Astrocyte (in vitro differentiated cells and primary cell): Measurements from ENCODE around the gene ENOPH1. TPM values are rescaled to one million over a fixed set of nuclear protein-coding genes. Genes with fewer than 3 reads are reported as not detected.
"Not testable (repeated sequence)": the region's sequence is repeated elsewhere in the genome, so short reads cannot be mapped to it uniquely, and the experiment has no call there.

Experiments
- DNase-seq: peaks from one replicate; pipeline ENCODE4 v3.0.0-alpha.2; 2010; ENCODE audit warnings: low read depth
- FAIRE-seq: peaks from 2 replicates; lab custom pipeline; 2011; peaks lifted over from hg19 to GRCh38; lab: Jason Lieb, UNC
- H2AFZ ChIP-seq: 2 replicates; pipeline ENCODE4 v1.6.0; 2012; ENCODE audit warnings: low read depth, low read length, inconsistent platforms
- H3K27ac ChIP-seq: 2 replicates; pipeline ENCODE4 v1.5.1; 2011; ENCODE audit warnings: low read depth, low read length, inconsistent platforms
- H3K27me3 ChIP-seq: 2 replicates; pipeline ENCODE4 v1.6.0; 2011; ENCODE audit warnings: low read length, inconsistent platforms; ENCODE audit not compliant: insufficient read depth
- H3K36me3 ChIP-seq: 2 replicates; pipeline ENCODE4 v1.5.1; 2011; ENCODE audit warnings: low read length, inconsistent platforms; ENCODE audit not compliant: insufficient read depth
- H3K4me1 ChIP-seq: 2 replicates; pipeline ENCODE4 v1.5.1; 2011; ENCODE audit warnings: low read length, inconsistent platforms; ENCODE audit not compliant: insufficient read depth
- H3K4me2 ChIP-seq: 2 replicates; pipeline ENCODE4 v1.6.0; 2012; ENCODE audit warnings: low read length, inconsistent platforms
- H3K4me3 ChIP-seq: 2 replicates; pipeline ENCODE4 v1.5.1; 2011; ENCODE audit warnings: low read depth, mild to moderate bottlenecking, low read length, inconsistent platforms; ENCODE audit not compliant: insufficient read depth
- H3K79me2 ChIP-seq: 2 replicates; pipeline ENCODE4 v1.6.0; 2012; ENCODE audit warnings: mild to moderate bottlenecking, low read length, inconsistent platforms; ENCODE audit not compliant: insufficient read depth
- H3K9ac ChIP-seq: 2 replicates; pipeline ENCODE4 v1.6.0; 2012; ENCODE audit warnings: mild to moderate bottlenecking, low read length, inconsistent platforms
- H3K9me3 ChIP-seq: 2 replicates; pipeline ENCODE4 v1.5.1; 2012; ENCODE audit warnings: low read depth, mild to moderate bottlenecking, low read length, inconsistent platforms; ENCODE audit not compliant: insufficient read depth
- H4K20me1 ChIP-seq: 2 replicates; pipeline ENCODE4 v1.6.0; 2012; ENCODE audit warnings: low read length, inconsistent platforms; ENCODE audit not compliant: insufficient read depth
- H3K27ac Mint-ChIP-seq: one replicate; pipeline ENCODE4 v1.8.0; 2021; ENCODE audit warnings: mild to moderate bottlenecking, mixed read lengths; ENCODE audit not compliant: unreplicated experiment
- H3K27me3 Mint-ChIP-seq: one replicate; pipeline ENCODE4 v1.8.0; 2021; ENCODE audit warnings: low read depth, mixed read lengths; ENCODE audit not compliant: unreplicated experiment
- H3K36me3 Mint-ChIP-seq: one replicate; pipeline ENCODE4 v1.8.0; 2021; ENCODE audit warnings: low read depth, mixed read lengths; ENCODE audit not compliant: unreplicated experiment
- H3K4me1 Mint-ChIP-seq: one replicate; pipeline ENCODE4 v1.8.0; 2021; ENCODE audit warnings: low read depth, mixed read lengths; ENCODE audit not compliant: unreplicated experiment
- H3K4me3 Mint-ChIP-seq: one replicate; pipeline ENCODE4 v1.8.0; 2021; ENCODE audit warnings: mild to moderate bottlenecking, moderate library complexity, mixed read lengths; ENCODE audit not compliant: unreplicated experiment
- H3K9me3 Mint-ChIP-seq: one replicate; pipeline ENCODE4 v1.8.0; 2021; ENCODE audit warnings: mild to moderate bottlenecking, mixed read lengths; ENCODE audit not compliant: unreplicated experiment
- EZH2 ChIP-seq: IDR thresholded peaks from 2 replicates; pipeline ENCODE4 v1.6.1; 2012; ENCODE audit warnings: mild to moderate bottlenecking, low read length, inconsistent platforms; ENCODE audit not compliant: insufficient read depth
- total RNA-seq: library from RNA; stranded (reverse); gene quantifications from 2 replicates; pipeline ENCODE4 v1.2.1, GENCODE V29; 2021
- TF ChIP-seq, protein P1 (sequence below): IDR thresholded peaks from 2 replicates; pipeline ENCODE4 v1.5.1; 2011; ENCODE audit warnings: low read depth, mild to moderate bottlenecking, inconsistent platforms, low read length, moderate library complexity; ENCODE audit not compliant: insufficient read depth

The ENOPH1 gene
- total RNA-seq, 1 donor from 2014 or later = 32.6 TPM

DNA sequence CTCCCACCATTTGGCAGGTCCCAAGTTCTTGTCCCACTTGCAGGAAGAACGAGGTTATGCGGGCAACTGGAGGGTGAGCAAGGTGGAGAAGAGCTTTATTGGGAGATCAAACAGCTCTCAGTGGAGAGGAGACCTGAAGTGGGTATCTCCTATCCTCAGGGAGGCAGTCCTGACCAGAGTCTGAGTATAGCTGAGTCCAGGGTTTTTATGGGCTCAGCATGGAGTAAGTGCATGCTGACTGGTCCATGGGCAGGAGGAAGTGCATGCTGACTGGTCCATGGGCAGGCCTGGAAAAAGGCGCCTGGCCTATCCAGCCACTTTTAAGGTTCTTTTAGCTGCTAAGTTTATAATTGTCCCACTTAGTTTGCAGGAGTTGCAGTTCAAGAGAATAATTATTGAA is 49.2 kb upstream of the ENOPH1 start:
- H3K27me3 ChIP-seq = no peaks in the 10 kb centered on the region
- H4K20me1 ChIP-seq = peaks cover 13% of the 10 kb centered on the region
- no peaks in the 10 kb centered on the region for H3K9me3 ChIP-seq
- no peak overlapping the region for H3K4me2 ChIP-seq
- FAIRE-seq (no peak), DNase-seq (no peak)
- Mint-ChIP-seq H3K4me3 (no peak overlapping the region), H3K4me1 (peaks cover 2% of the 10 kb centered on the region), H3K36me3 (peaks cover 2% of the 10 kb centered on the region), H3K27me3 (no peaks in the 10 kb centered on the region), H3K9me3 (peaks cover 9% of the 10 kb centered on the region), H3K27ac (no peak overlapping the region)
- H3K27ac ChIP-seq = no peak overlapping the region
- H2AFZ ChIP-seq = no peak overlapping the region
- no peak overlapping the region for H3K9ac ChIP-seq
- TF ChIP-seq EZH2 = no peak
- TF ChIP-seq, protein P1, sequence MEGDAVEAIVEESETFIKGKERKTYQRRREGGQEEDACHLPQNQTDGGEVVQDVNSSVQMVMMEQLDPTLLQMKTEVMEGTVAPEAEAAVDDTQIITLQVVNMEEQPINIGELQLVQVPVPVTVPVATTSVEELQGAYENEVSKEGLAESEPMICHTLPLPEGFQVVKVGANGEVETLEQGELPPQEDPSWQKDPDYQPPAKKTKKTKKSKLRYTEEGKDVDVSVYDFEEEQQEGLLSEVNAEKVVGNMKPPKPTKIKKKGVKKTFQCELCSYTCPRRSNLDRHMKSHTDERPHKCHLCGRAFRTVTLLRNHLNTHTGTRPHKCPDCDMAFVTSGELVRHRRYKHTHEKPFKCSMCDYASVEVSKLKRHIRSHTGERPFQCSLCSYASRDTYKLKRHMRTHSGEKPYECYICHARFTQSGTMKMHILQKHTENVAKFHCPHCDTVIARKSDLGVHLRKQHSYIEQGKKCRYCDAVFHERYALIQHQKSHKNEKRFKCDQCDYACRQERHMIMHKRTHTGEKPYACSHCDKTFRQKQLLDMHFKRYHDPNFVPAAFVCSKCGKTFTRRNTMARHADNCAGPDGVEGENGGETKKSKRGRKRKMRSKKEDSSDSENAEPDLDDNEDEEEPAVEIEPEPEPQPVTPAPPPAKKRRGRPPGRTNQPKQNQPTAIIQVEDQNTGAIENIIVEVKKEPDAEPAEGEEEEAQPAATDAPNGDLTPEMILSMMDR = no peak
- no peak overlapping the region for H3K4me3 ChIP-seq
- peaks cover 3% of the 10 kb centered on the region for H3K36me3 ChIP-seq
- H3K79me2 ChIP-seq = peaks cover 24% of the 10 kb centered on the region
- H3K4me1 ChIP-seq = peaks cover 1% of the 10 kb centered on the region

GRCh38 chr4:82381661-82382296 is 48.6 kb upstream of the ENOPH1 start:
- no peaks in the 10 kb centered on the region for H3K4me1 Mint-ChIP-seq
- Histone ChIP-seq H3K79me2 (peaks cover 19% of the 10 kb centered on the region), H3K4me2 (no peak overlapping the region), H3K4me1 (no peaks in the 10 kb centered on the region), H4K20me1 (peaks cover 9% of the 10 kb centered on the region), H3K27me3 (no peaks in the 10 kb centered on the region), H2AFZ (no peak overlapping the region), H3K9ac (no peak overlapping the region), H3K9me3 (no peaks in the 10 kb centered on the region), H3K36me3 (no peaks in the 10 kb centered on the region), H3K27ac (no peak overlapping the region), H3K4me3 (no peak overlapping the region)
- FAIRE-seq = no peak
- no peaks in the 10 kb centered on the region for H3K27me3 Mint-ChIP-seq
- H3K36me3 Mint-ChIP-seq = peaks cover 2% of the 10 kb centered on the region
- no peak overlapping the region for H3K27ac Mint-ChIP-seq
- DNase-seq = no peak
- TF ChIP-seq, protein P1 = no peak
- no peak for TF ChIP-seq EZH2
- no peak overlapping the region for H3K4me3 Mint-ChIP-seq
- H3K9me3 Mint-ChIP-seq = peaks cover 9% of the 10 kb centered on the region

DNA sequence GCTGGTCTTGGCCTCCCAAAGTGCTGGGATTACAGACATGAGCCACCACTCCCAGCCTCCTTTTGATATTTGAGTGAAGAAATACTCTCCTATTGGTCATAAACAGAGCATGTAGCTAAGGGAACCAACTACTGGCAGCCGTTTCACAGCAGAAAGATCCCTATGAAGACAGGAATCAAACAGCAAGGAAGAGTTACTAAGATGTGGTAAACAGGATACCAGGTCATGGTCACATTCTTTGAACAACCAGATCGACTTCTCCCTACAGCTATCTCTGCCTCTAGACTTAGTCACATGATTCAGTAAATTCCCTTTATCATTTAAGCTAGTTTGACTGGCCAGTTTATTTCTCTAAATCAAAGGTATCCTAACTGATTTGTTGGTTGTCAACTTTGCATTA is 47.6 kb upstream of the ENOPH1 start:
- Mint-ChIP-seq H3K9me3 (peaks cover 7% of the 10 kb centered on the region), H3K4me3 (no peak overlapping the region), H3K27ac (no peak overlapping the region), H3K36me3 (peaks cover 2% of the 10 kb centered on the region), H3K27me3 (no peaks in the 10 kb centered on the region), H3K4me1 (no peaks in the 10 kb centered on the region)
- peaks cover 13% of the 10 kb centered on the region for H3K79me2 ChIP-seq
- H2AFZ ChIP-seq = no peak overlapping the region
- FAIRE-seq = no peak
- H3K4me2 ChIP-seq = no peak overlapping the region
- DNase-seq = no peak
- peaks cover 5% of the 10 kb centered on the region for H4K20me1 ChIP-seq
- TF ChIP-seq, protein P1 = no peak
- no peak for TF ChIP-seq EZH2
- H3K9me3 ChIP-seq = no peaks in the 10 kb centered on the region
- H3K9ac ChIP-seq = no peak overlapping the region
- H3K27me3 ChIP-seq = no peaks in the 10 kb centered on the region
- H3K4me3 ChIP-seq = no peak overlapping the region
- H3K36me3 ChIP-seq = no peaks in the 10 kb centered on the region
- no peaks in the 10 kb centered on the region for H3K4me1 ChIP-seq
- H3K27ac ChIP-seq = no peak overlapping the region

GRCh38 chr4:82386312-82386711 is 44.1 kb upstream of the ENOPH1 start:
- not testable (repeated sequence) for H3K27ac Mint-ChIP-seq, H3K4me1 Mint-ChIP-seq, H3K36me3 ChIP-seq, H3K4me3 Mint-ChIP-seq, H3K4me3 ChIP-seq, H3K79me2 ChIP-seq, H3K9me3 ChIP-seq, H3K9ac ChIP-seq, H3K27ac ChIP-seq, H4K20me1 ChIP-seq, H3K4me2 ChIP-seq, H2AFZ ChIP-seq, FAIRE-seq, H3K9me3 Mint-ChIP-seq, H3K27me3 Mint-ChIP-seq, H3K36me3 Mint-ChIP-seq, H3K4me1 ChIP-seq, DNase-seq, H3K27me3 ChIP-seq
